Parathyroid adenoma (tissue), 2 donors: ENCODE results near the gene BCKDHB.
"Not testable (repeated sequence)": the region's sequence is repeated elsewhere in the genome, so short reads cannot be mapped to it uniquely, and the experiment has no call there.

Experiments
- H2AFZ ChIP-seq: fragments of 300-600 bp; sonication (generic); one replicate; pipeline ENCODE4 v1.7.0; 2017; ENCODE audit warnings: antibody characterized with exemption, mild to moderate bottlenecking
- H3K27ac ChIP-seq: fragments of 300-600 bp; sonication (generic); one replicate; pipeline ENCODE4 v1.7.0; 2017
- H3K27me3 ChIP-seq: fragments of 300-600 bp; sonication (generic); one replicate; pipeline ENCODE4 v1.7.0; 2017; ENCODE audit warnings: low read length; ENCODE audit not compliant: control insufficient read depth, insufficient read depth
- H3K36me3 ChIP-seq: fragments of 300-600 bp; sonication (generic); one replicate; pipeline ENCODE4 v1.7.0; 2017; ENCODE audit warnings: low read length; ENCODE audit not compliant: control insufficient read depth, insufficient read depth
- H3K4me1 ChIP-seq: fragments of 300-600 bp; sonication (generic); one replicate; pipeline ENCODE4 v1.7.0; 2017; ENCODE audit warnings: control low read depth
- H3K4me2 ChIP-seq: fragments of 300-600 bp; sonication (generic); one replicate; pipeline ENCODE4 v1.7.0; 2017; ENCODE audit warnings: low read length
- H3K4me3 ChIP-seq: fragments of 300-600 bp; sonication (generic); one replicate; pipeline ENCODE4 v1.7.0; 2017; ENCODE audit warnings: low read depth, low read length
- H3K79me2 ChIP-seq: fragments of 300-600 bp; sonication (generic); one replicate; pipeline ENCODE4 v1.7.0; 2017; ENCODE audit warnings: control low read depth
- H3K9ac ChIP-seq: fragments of 300-600 bp; sonication (generic); one replicate; pipeline ENCODE4 v1.7.0; 2017; ENCODE audit warnings: mild to moderate bottlenecking
- H3K9me3 ChIP-seq: fragments of 300-600 bp; sonication (generic); one replicate; pipeline ENCODE4 v1.7.0; 2017; ENCODE audit warnings: low read length; ENCODE audit not compliant: control insufficient read depth
- CTCF ChIP-seq: fragments of 300-600 bp; sonication (generic); IDR thresholded peaks from one replicate; pipeline ENCODE4 v1.7.0; 2017; ENCODE audit warnings: antibody characterized with exemption, mild to moderate bottlenecking
- donor health status: primary hyperparathyroidism.

BCKDHB gene

GRCh38 chr6:80234908-80235307 lies 128.4 kb downstream of the BCKDHB start:
- Histone ChIP-seq H3K9ac (no peak overlapping the region), H3K4me2 (no peak overlapping the region), H2AFZ (no peak overlapping the region), H3K36me3 (no peaks in the 10 kb centered on the region), H3K4me1 (no peaks in the 10 kb centered on the region), H3K79me2 (no peaks in the 10 kb centered on the region), H3K4me3 (no peak overlapping the region), H3K27ac (no peak overlapping the region), H3K9me3 (no peaks in the 10 kb centered on the region), H3K27me3 (no peaks in the 10 kb centered on the region)
- TF ChIP-seq CTCF: no peak

- no peak overlapping the region for H3K4me2 ChIP-seq
- no peaks in the 10 kb centered on the region for H3K9me3 ChIP-seq
- no peak overlapping the region for H3K9ac ChIP-seq
- H3K36me3 ChIP-seq: no peaks in the 10 kb centered on the region
- no peaks in the 10 kb centered on the region for H3K79me2 ChIP-seq
- H3K4me3 ChIP-seq: no peak overlapping the region
- H3K4me1 ChIP-seq: no peaks in the 10 kb centered on the region
- no peak overlapping the region for H2AFZ ChIP-seq
- no peak overlapping the region for H3K27ac ChIP-seq
- no peaks in the 10 kb centered on the region for H3K27me3 ChIP-seq
- no peak for TF ChIP-seq CTCF
Observed at GRCh38 chr6:80235647-80236046, 129.2 kb downstream of the BCKDHB start.

GRCh38 chr6:80238754-80239153 lies 132.3 kb downstream of the BCKDHB start:
- not testable (repeated sequence) for H3K4me3 ChIP-seq, H3K4me2 ChIP-seq, H3K36me3 ChIP-seq, H3K9ac ChIP-seq, H3K27ac ChIP-seq, H3K9me3 ChIP-seq, H3K27me3 ChIP-seq, H3K79me2 ChIP-seq, H3K4me1 ChIP-seq, H2AFZ ChIP-seq

GRCh38 chr6:80245043-80245442 lies 138.6 kb downstream of the BCKDHB start:
- no peaks in the 10 kb centered on the region for H3K79me2 ChIP-seq
- H3K9ac ChIP-seq: no peak overlapping the region
- H3K27me3 ChIP-seq: no peaks in the 10 kb centered on the region
- no peaks in the 10 kb centered on the region for H3K4me1 ChIP-seq
- no peak overlapping the region for H3K27ac ChIP-seq
- H3K9me3 ChIP-seq: no peaks in the 10 kb centered on the region
- no peaks in the 10 kb centered on the region for H3K36me3 ChIP-seq
- H3K4me2 ChIP-seq: no peak overlapping the region
- no peak for TF ChIP-seq CTCF
- H3K4me3 ChIP-seq: no peak overlapping the region
- H2AFZ ChIP-seq: no peak overlapping the region

- Histone ChIP-seq H3K9me3 (no peaks in the 10 kb centered on the region), H3K79me2 (no peaks in the 10 kb centered on the region), H3K4me1 (no peaks in the 10 kb centered on the region), H3K9ac (no peak overlapping the region), H3K27me3 (no peaks in the 10 kb centered on the region), H3K4me2 (no peak overlapping the region), H3K27ac (no peak overlapping the region), H3K36me3 (no peaks in the 10 kb centered on the region), H2AFZ (no peak overlapping the region), H3K4me3 (no peak overlapping the region)
- no peak for TF ChIP-seq CTCF
Observed at GRCh38 chr6:80249897-80250296, 143.4 kb downstream of the BCKDHB start.
